Measurements from ENCODE around the gene FAM149A. TPM values are rescaled to one million over a fixed set of nuclear protein-coding genes. Genes with fewer than 3 reads are reported as not detected.

FAM149A gene
- total RNA-seq, 4 donors from 2014 or later = 10.2 to 19.8 (median 14.3) TPM

DNA sequence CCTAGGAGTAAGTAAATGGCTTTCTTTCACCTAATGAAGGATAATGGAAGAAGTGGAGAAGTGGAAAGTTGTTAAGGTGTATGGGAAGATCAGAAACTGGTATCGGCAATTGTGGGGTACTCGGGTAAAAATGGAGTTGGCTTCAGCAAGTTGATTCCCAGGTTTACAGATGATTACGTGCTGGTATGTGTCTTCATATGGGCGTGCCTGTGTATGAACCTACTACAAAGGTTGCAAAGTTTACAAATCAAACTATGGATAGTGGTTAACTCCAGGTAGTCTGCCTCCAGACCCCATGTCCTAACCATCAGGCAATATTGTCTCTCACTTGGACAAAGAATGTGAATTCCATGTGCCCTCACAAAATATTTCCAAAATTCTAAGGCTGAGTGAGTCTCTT lies 34.8 kb upstream of the FAM149A start:
- TF ChIP-seq, protein P1, sequence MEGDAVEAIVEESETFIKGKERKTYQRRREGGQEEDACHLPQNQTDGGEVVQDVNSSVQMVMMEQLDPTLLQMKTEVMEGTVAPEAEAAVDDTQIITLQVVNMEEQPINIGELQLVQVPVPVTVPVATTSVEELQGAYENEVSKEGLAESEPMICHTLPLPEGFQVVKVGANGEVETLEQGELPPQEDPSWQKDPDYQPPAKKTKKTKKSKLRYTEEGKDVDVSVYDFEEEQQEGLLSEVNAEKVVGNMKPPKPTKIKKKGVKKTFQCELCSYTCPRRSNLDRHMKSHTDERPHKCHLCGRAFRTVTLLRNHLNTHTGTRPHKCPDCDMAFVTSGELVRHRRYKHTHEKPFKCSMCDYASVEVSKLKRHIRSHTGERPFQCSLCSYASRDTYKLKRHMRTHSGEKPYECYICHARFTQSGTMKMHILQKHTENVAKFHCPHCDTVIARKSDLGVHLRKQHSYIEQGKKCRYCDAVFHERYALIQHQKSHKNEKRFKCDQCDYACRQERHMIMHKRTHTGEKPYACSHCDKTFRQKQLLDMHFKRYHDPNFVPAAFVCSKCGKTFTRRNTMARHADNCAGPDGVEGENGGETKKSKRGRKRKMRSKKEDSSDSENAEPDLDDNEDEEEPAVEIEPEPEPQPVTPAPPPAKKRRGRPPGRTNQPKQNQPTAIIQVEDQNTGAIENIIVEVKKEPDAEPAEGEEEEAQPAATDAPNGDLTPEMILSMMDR (IDR thresholded peaks at IDR 0.05; ENCODE audit: low read depth) = no peak

DNA sequence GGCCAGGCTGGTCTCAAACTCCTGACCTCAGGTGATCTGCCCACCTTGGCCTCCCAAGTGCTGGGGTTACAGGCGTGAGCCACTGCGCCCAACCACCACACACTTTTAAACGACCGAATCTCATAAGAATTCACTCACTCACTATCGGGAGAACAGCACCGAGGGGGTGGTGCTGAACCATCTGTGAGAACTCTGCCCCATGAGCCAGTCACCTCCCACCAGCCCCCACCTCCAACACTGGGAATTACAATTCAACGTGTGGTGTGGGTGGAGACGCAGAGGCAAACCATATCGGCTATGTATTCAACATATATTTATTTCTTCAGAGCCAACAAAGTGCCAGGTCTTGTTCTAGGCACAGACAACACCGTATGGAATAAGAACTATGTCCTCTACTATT lies 32.0 kb upstream of the FAM149A start:
- TF ChIP-seq, protein P1 (IDR thresholded peaks at IDR 0.05; ENCODE audit: low read depth) = no peak

DNA sequence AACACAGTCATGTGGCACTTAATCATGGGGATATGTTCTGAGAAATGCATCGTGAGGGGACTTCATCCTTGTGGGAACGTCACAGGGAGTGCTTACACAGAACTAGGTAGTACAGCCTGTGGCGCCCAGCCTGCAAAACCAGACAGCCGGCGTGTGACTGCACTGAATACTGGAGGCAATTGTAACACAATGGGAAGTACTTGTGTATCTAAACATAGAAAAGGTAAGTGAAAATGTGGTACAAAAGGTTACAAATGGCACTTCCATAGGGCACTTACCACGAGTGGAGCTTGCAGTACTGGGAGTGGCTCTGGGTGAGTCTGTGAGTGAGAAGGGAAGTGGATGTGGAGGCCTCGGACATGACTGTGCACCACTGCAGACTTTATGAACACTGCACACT lies 30.3 kb upstream of the FAM149A start:
- TF ChIP-seq, protein P1 (IDR thresholded peaks at IDR 0.05; ENCODE audit: low read depth) = no peak

DNA sequence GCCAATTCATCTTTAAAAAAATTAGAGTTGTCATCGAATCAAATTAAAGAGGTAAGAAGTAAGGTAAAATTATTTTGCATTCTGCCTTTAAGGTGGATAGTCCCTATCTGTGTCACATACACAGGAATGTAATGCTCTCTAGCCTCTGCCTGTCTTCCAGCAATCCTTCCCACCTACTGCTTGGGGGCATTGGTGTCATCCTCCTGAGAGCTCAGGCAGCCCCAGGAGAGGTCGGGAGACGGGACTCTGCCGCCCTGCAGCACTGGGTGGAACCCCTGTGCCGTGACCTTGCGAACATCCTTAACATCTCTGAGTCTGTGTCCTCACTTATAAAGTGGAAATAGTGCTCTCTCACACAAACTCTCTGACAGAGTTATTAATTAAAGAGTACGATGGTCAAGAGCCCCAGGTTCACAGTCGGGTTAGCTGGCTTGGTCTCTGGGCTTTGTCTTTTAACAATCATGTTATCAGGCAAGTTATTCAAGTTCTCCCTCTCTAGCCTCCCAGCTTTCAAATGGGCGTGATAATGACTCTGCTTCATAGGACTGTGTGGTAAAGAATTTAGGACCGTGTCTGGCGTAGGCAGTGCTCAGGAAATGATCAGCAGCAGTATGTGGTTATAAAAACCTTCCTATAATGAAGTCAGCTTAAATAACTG lies 25.4 kb upstream of the FAM149A start:
- TF ChIP-seq, protein P1 (IDR thresholded peaks at IDR 0.05; ENCODE audit: low read depth) = no peak

DNA sequence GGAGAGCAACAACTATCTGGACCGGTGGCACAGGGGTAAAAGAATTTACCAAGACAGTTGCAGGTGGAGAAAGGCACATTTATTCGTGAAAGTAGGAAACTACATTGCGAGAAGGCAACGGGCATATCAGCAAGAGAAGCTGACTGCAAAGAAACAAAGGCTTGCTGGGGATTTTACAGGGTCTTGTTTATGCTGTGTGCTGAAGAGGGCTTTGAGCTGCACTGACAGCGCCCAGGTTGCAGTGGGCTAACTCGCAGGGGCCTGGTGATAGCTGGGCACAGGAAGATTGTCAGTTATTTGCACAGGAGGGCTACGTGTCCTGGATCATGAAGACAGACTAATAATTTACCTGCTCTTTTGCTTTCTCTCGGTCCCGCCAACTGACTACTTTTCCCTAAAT lies 24.8 kb upstream of the FAM149A start:
- TF ChIP-seq, protein P1 (IDR thresholded peaks at IDR 0.05; ENCODE audit: low read depth) = no peak

DNA sequence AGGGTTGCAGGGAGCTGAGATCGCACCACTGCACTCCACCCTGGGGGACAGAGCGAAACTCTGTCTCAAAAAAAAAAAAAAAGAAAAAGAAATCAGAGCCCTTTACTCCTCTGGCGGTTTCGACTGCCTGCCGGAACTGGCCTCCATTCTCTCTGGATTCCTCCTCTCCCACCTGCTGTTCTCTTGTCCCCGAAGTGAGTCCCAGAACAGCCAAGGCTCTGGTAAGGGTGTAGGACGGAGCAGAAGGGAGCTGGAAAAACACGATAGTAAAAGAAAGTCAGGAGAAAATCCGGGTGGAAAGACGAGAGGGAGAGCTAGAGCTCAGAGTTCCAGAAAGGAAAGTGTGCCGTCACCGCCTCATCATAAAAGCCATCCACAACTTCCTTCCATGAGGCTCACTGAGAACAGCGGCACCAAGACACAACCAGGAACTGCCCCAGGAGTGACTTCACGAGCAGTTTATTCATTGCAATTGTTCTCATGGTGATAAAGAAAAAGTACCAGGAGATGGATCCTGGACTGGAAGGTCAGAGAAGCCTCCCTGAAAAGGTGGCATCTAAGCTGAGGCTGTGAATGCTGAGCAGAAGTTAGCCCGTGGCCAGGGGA lies 23.2 kb upstream of the FAM149A start:
- TF ChIP-seq, protein P1 (IDR thresholded peaks at IDR 0.05; ENCODE audit: low read depth) = no peak

DNA sequence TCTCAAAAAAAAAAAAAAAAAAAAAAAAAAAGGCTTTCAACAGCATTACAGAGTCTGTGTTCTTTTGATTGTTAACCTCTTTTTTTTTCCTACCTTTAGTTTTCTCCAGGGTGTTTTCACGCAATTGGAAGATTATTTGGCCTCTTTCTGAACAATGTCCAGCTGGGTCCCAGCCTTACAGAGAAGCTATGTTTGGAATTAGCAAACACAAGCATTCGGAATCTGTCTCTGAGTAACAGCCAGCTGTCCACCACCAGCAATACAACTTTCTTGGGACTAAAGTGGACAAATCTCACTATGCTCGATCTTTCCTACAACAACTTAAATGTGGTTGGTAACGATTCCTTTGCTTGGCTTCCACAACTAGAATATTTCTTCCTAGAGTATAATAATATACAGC lies 22.3 kb upstream of the FAM149A start:
- TF ChIP-seq, protein P1 (IDR thresholded peaks at IDR 0.05; ENCODE audit: low read depth) = no peak

All from subcutaneous adipose tissue (tissue), 4 donors.